ENCODE measurements around the gene AMDHD1. TPM values are rescaled to one million over a fixed set of nuclear protein-coding genes. Genes with fewer than 3 reads are reported as not detected.

The AMDHD1 gene
- total and polyA plus RNA-seq, 10 of the 15 experiments (the other 5 are each of a cell fraction or from before 2014, with no cell fraction given): 0.04 to 0.28 (median 0.13) TPM; not detected in 4

DNA sequence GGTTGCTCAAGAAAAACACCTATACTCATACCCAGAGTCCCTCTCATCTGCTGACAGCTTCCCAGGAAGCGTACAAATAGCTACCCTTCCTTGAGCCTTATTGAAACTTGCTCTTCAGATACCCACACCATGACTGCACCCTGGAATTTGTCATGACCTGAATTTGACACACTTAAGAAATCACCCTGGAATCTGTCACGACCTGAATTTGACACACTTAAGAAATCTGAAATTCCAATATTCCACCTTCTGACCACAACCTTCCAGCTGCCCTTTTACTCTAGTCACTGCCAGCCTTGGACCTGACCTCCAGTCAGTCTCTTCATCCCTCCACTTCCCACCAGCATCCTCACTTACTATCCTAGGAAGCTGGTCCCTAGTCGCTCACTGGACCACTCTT is 54.1 kb downstream of the AMDHD1 start (continued):
- TF ChIP-seq SRF (IDR thresholded peaks at IDR 0.05; ENCODE audit: low read depth in 2 of 2, low read length in 2 of 2) (no peak), CREB1 (IDR thresholded peaks at IDR 0.05; ENCODE audit: low read depth) (no peak)

DNA sequence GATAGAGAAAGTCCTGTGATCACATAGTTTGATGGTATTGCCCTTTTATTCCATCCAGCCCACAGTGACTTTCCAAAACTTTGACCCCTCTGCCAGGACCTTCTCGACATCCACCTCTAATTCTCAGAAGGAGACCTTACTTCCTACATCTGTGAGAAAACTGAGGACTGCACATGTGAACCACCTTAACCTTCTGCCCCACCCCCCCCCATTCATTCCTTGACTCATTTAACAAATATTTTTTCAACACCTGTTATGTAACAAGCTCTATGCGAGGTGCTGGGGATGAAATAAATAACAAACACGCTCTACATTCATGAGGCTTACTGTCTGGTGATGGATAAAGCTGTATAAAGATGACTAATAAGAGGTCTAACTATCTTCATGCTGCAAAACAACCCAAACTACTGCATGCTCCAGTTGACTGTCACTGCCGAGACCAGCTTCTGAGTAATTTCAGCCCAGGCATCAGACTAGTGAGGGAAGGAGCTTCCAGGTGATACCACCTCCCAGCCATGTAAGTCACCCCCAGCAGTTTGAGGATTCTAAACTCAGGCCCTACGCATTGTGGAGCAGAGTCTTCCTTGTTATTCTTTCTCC is 54.9 kb downstream of the AMDHD1 start:
- in situ Hi-C loops (cut with MboI): no loop called here
- TF ChIP-seq NR2F1 (conservative IDR thresholded peaks at IDR 0.05) (no peak), ZNF24 (IDR thresholded peaks at IDR 0.05) (no peak), ZNF622 (IDR thresholded peaks at IDR 0.05) (no peak), SP1 (IDR thresholded peaks at IDR 0.05; ENCODE audit: low read depth, low read length) (no peak), ZNF207 (IDR thresholded peaks at IDR 0.05; ENCODE audit: borderline replicate concordance) (no peak), ZBTB40 (IDR thresholded peaks at IDR 0.05; ENCODE audit: borderline replicate concordance) (no peak), TAF1 (IDR thresholded peaks at IDR 0.05; ENCODE audit: borderline replicate concordance, low read depth, low read length) (no peak), MTA3 (IDR thresholded peaks at IDR 0.05; ENCODE audit: borderline replicate concordance, low read length) (no peak), HDAC6 (IDR thresholded peaks at IDR 0.05; ENCODE audit: unreplicated experiment) (no peak), EP300 (IDR thresholded peaks at IDR 0.05; ENCODE audit: borderline replicate concordance in 1 of 2, control insufficient read depth in 1 of 2, low read depth in 2 of 2, low read length in 2 of 2) (no peak), SPI1 (IDR thresholded peaks at IDR 0.05; ENCODE audit: borderline replicate concordance, insufficient read depth, low read depth, low read length) (no peak)
- TF ChIP-seq, protein P1, sequence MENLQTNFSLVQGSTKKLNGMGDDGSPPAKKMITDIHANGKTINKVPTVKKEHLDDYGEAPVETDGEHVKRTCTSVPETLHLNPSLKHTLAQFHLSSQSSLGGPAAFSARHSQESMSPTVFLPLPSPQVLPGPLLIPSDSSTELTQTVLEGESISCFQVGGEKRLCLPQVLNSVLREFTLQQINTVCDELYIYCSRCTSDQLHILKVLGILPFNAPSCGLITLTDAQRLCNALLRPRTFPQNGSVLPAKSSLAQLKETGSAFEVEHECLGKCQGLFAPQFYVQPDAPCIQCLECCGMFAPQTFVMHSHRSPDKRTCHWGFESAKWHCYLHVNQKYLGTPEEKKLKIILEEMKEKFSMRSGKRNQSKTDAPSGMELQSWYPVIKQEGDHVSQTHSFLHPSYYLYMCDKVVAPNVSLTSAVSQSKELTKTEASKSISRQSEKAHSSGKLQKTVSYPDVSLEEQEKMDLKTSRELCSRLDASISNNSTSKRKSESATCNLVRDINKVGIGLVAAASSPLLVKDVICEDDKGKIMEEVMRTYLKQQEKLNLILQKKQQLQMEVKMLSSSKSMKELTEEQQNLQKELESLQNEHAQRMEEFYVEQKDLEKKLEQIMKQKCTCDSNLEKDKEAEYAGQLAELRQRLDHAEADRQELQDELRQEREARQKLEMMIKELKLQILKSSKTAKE (IDR thresholded peaks at IDR 0.05; ENCODE audit: low read depth, poor library complexity, severe bottlenecking): no peak

More for the DNA sequence above, 54.9 kb downstream of the AMDHD1 start:
- Histone ChIP-seq H3K9ac (ENCODE audit: control insufficient read depth, insufficient read depth, low read length) (no peak overlapping the region), H3K4me1 (ENCODE audit: control insufficient read depth, insufficient read depth, low read length) (no peaks in the 10 kb centered on the region), H3K9me3 (replicated peaks; ENCODE audit: control insufficient read depth, insufficient read depth, low read length) (no peaks in the 10 kb centered on the region), H3K4me2 (ENCODE audit: control insufficient read depth, insufficient read depth) (no peak overlapping the region), H3K27me3 (replicated peaks in 1 of 2; ENCODE audit: control insufficient read depth in 2 of 2, insufficient read depth in 2 of 2, low read length in 1 of 2) (no peaks in the 10 kb centered on the region), H3K27ac (ENCODE audit: control insufficient read depth, insufficient read depth) (no peak overlapping the region), H3K79me2 (ENCODE audit: control insufficient read depth, insufficient read depth, low read length) (no peaks in the 10 kb centered on the region), H4K20me1 (ENCODE audit: control insufficient read depth, insufficient read depth) (no peaks in the 10 kb centered on the region), H2AFZ (ENCODE audit: control insufficient read depth, low read depth, low read length) (no peak overlapping the region), H3K4me3 (no peak overlapping the region), H3K36me3 (ENCODE audit: control insufficient read depth in 2 of 2, insufficient read depth in 2 of 2, low read length in 1 of 2) (no peaks in the 10 kb centered on the region)
- ChIA-PET SMC1A (ENCODE audit: uncharacterized antibody, unreplicated experiment) (interaction anchor here (0.6 to 3.7 kb wide), 20 partner anchors 9 to 883 kb away, joined by 3 to 51 read pairs (median 3); partner anchors contain the start of gene LTA4H), CTCF (interaction anchor here (0.6 to 6.8 kb wide), 40 partner anchors 9 to 519 kb away, joined by 3 to 116 read pairs (median 4); partner anchors contain the start of genes CCDC38 and LTA4H), POLR2A (interaction anchor here (0.7 kb wide), 1 partner anchor 364 kb away, joined by 4 read pairs; no protein-coding TSS in a partner anchor), RAD21 (ENCODE audit: unreplicated experiment) (interaction anchor here (0.9 to 3.5 kb wide), 12 partner anchors 9 to 519 kb away, joined by 3 to 39 read pairs (median 5); partner anchors contain the start of genes CCDC38 and LTA4H)
- WGBS (ENCODE audit: insufficient coverage, insufficient replicate concordance, low lambda C conversion rate, missing lambda C conversion rate): 38% methylated on average over 5 of the region's 5 CpGs
- ATAC-seq (no peak), DNase-seq (ENCODE audit: low read depth, low spot score) (no peak), FAIRE-seq (no peak)
- intact Hi-C loops (cut with micrococcal nuclease; ENCODE audit: unreplicated experiment): loop anchor here (1.0 kb wide), 1 partner anchor 80 kb away; no protein-coding TSS in a partner anchor
- BruUV-seq (replicated peaks): no TSS peak

Data from GM12878 (cell line).